GM19043 (cell line): ENCODE measurements around the gene CASS4.

ENCODE experiments used
- ATAC-seq: cut with Tn5 transposase; IDR thresholded peaks from one replicate; pipeline ENCODE4 v1.9.1; 2021; ENCODE audit warnings: low read depth; ENCODE audit not compliant: unreplicated experiment

Gene CASS4

GRCh38 chr20:56442389-56443365, 30.6 kb downstream of the CASS4 start:
- ATAC-seq = no peak

GRCh38 chr20:56443654-56444540, 31.8 kb downstream of the CASS4 start:
- no peak for ATAC-seq

GRCh38 chr20:56445130-56445529, 33.1 kb downstream of the CASS4 start:
- ATAC-seq = no peak

- no peak for ATAC-seq
These were observed 33.5 kb downstream of the CASS4 start for GRCh38 chr20:56445540-56445939.

GRCh38 chr20:56447227-56447626, 35.2 kb downstream of the CASS4 start:
- ATAC-seq = no peak

- no peak for ATAC-seq
These were observed 37.4 kb downstream of the CASS4 start for GRCh38 chr20:56449459-56449858.

GRCh38 chr20:56451056-56451765, 39.2 kb downstream of the CASS4 start:
- no peak for ATAC-seq

- peak; percentile 71 for ATAC-seq
These were observed 41.3 kb downstream of the CASS4 start for GRCh38 chr20:56453352-56453751.

GRCh38 chr20:56454754-56455153, 42.7 kb downstream of the CASS4 start:
- no peak for ATAC-seq

- ATAC-seq = no peak
These were observed 46.3 kb downstream of the CASS4 start for GRCh38 chr20:56458206-56458821.

GRCh38 chr20:56460459-56460858, 48.4 kb downstream of the CASS4 start:
- no peak for ATAC-seq

- ATAC-seq = no peak
These were observed 49.5 kb downstream of the CASS4 start for GRCh38 chr20:56461576-56461975.

- ATAC-seq = no peak
These were observed 51.4 kb downstream of the CASS4 start for GRCh38 chr20:56463428-56463827.

- ATAC-seq = no peak
These were observed 53.9 kb downstream of the CASS4 start for GRCh38 chr20:56465997-56466396.

GRCh38 chr20:56467968-56468315, 55.9 kb downstream of the CASS4 start:
- ATAC-seq = no peak

- ATAC-seq = peak; percentile 97
These were observed 56.4 kb downstream of the CASS4 start, which contains the start of gene RTF2 for GRCh38 chr20:56468316-56469076. RTF2 (plus strand) TSS chr20:56468627; CDS start chr20:56468698, 71 bp downstream.

- no peak for ATAC-seq
These were observed 57.0 kb downstream of the CASS4 start for GRCh38 chr20:56469077-56469449.

GRCh38 chr20:56483970-56484369, 71.9 kb downstream of the CASS4 start:
- ATAC-seq = no peak

GRCh38 chr20:56487216-56487615, 75.2 kb downstream of the CASS4 start:
- no peak for ATAC-seq

- ATAC-seq = no peak
These were observed 76.5 kb downstream of the CASS4 start for GRCh38 chr20:56488566-56488965.
